ENCODE results near the gene ZNF480.
"Not testable (repeated sequence)": the region's sequence is repeated elsewhere in the genome, so short reads cannot be mapped to it uniquely, and the experiment has no call there.

The ZNF480 gene

DNA sequence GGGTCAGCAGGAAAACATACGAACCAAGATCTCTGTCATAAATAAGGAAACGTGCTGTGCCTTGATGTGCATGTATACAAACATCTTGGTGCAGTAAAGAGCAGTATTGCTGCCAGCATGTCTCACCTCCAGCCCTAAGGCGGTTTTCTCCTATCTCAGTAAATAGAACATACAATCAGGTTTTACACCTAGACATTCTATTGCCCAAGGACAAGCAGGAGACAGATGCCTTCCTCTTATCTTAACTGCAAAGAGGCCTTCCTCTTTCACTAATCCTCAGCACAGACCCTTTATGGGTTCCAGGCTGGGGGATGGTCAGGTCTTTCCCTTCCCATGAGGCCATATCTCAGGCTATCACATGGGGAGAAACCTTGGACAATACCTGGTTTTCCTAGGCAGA is 42.1 kb downstream of the ZNF480 start:
- not testable (repeated sequence) for DNase-seq (ENCODE audit: low spot score)

- peak; percentile 68 for DNase-seq (ENCODE audit: low spot score)
Observed at GRCh38 chr19:52343548-52343947, 46.6 kb downstream of the ZNF480 start.

GRCh38 chr19:52345162-52345561 is 48.2 kb downstream of the ZNF480 start:
- DNase-seq (ENCODE audit: low spot score): no peak

DNA sequence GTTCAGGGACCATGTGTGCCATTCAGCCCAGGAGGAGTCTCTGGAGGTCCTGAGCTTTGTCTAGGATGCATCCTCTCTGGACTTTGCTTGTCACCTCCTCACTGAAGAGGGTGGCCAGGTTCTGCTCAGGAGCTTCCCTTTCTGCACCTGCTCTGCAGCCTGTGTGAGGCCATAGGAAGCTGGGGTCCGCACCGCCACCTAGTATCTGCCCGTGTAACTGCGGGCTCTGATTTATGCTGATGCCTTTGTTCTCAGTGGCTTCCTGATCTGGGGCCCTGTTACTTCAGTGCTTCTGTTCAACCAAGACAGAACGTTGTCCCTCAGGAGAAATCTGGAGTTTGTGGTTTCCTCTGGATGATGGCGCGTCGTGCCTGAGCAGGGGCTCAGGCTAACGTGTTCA is 54.5 kb downstream of the ZNF480 start:
- DNase-seq (ENCODE audit: low spot score): peak; percentile 48

DNA sequence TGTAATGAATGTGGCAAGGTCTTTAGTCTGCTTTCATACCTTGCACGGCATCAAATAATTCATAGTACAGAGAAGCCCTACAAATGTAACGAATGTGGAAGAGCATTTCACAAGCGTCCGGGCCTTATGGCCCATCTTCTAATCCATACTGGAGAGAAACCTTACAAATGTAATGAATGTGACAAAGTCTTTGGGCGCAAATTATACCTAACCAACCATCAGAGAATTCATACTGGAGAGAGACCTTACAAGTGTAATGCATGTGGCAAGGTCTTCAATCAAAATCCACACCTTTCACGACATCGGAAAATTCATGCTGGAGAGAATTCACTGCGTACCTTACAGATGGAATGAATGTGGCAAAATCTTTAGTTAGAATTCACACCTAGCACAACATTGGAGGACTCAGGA is 69.5 kb downstream of the ZNF480 start:
- DNase-seq (ENCODE audit: low spot score): no peak

DNA sequence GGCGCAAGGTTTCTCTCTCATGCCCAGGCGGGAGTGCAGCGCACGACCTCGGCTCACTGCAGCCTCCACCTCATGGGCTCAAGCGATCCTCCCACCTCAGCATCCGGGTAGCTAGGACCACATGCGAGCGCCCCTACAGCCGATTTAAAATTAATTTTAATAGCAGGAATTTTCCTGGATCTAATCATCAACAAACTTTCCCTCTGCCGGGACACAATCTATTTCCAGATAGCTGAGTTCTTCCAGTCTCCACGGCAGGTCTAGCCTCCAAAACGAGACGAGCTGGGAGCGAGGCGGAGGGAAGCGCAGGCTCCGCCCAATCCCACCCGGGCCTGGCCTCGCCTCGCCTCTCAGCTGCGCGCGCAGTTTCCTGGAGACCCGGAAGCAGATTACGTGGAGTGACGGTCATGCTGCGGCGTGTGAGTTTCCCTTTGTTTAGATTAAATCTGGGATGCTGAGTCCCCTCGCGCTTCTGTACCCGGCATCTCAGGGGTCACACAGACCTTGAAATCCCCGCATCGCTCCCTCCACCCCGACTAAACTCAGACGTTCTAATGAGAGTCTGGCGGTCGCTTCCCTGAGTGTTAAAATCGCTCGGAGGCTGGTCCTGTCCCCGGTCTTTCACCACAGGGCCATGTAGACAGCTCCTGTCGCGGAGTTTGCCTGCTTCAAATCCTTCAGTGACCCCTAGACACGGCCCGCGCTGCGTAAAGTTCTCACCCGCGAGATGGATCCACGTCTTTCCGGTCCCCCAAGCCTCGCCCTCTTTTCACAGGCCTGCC is 72.8 kb downstream of the ZNF480 start, which contains the start of gene ZNF880:
Gene ZNF880 (plus strand): TSS at position 365 of the 782 bp plus-strand sequence. CDS start 43 bp downstream, at position 408.
- peak; percentile 87 for DNase-seq (ENCODE audit: low spot score)

DNA sequence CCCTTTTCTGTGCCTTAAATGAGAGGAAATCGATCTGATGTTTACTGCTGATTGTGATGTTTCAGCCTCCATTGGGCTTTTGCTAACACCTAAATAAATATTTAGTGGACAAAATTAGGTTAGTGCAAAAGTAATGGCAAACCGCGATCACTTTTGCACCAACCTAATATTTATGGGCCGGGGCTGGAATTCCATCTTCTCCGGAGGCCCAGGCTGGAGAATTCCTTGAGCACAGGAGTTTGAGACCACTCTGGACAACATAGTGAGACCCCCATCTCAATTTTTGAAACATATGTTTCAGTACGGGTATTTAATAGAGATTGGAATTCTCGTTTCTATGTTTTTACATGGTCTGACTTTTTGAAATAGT is 73.4 kb downstream of the ZNF480 start:
- DNase-seq (ENCODE audit: low spot score): no peak
